KOPT-K1 (cell line): Measurements from ENCODE around the gene NLRC5.
"Not testable (repeated sequence)": the region's sequence is repeated elsewhere in the genome, so short reads cannot be mapped to it uniquely, and the experiment has no call there.

ENCODE experiments used
- H3K27ac ChIP-seq: fragments of 200-600 bp; sonication (generic); 2 replicates; pipeline ENCODE4 v1.5.1; 2016; ENCODE audit warnings: antibody characterized with exemption, mild to moderate bottlenecking, low read depth, low read length; ENCODE audit not compliant: poor library complexity, severe bottlenecking
- H3K36me3 ChIP-seq: fragments of 200-600 bp; sonication (generic); 2 replicates; pipeline ENCODE4 v1.5.1; 2017; ENCODE audit warnings: antibody characterized with exemption, mild to moderate bottlenecking, low read length, moderate library complexity; ENCODE audit not compliant: insufficient read depth
- H3K9me3 ChIP-seq: fragments of 200-600 bp; sonication (generic); 2 replicates; pipeline ENCODE4 v1.5.1; 2017; ENCODE audit warnings: antibody characterized with exemption, low read length, mild to moderate bottlenecking; ENCODE audit not compliant: insufficient read depth, poor library complexity, severe bottlenecking

NLRC5 gene

DNA sequence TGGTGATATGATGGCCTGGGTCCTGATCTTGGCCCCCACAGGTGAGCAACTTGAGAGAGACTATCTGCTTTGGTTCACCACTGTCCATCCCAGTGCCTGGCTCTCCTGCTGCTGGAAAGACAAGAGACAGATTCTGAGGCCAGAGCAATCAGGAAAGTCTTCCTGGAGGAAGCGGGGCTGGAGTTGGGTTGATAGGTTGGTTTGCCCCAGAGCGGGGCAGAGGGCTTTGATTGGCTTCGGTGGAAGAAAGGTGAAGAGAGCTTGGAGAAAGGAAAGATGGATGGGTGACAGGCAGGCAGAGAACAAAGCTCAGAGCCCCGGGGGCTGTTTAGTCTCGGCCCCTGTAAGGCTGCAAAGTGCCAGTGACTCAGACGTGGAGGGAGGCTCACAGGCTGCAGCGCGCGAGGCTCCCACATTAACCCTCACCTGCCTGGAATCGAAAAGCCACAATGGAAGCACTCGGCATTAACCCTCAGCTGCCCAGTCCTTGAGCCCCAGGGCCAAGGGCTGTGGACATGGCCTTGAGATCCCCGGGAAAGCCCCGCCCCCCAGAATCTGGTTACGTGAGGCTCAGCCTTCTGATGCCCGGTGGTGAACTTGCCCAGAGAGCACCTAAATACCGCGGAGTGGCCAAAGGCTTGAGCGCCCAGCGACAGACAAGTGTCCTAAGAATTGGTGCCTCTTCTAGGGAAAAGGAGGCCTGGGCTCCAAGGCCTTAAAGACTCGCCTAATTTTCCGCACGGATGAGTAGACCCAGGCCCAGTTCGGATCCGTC is 102.0 kb downstream of the NLRC5 start:
- Histone ChIP-seq H3K27ac (no peak overlapping the region), H3K36me3 (no peaks in the 10 kb centered on the region), H3K9me3 (no peaks in the 10 kb centered on the region)

DNA sequence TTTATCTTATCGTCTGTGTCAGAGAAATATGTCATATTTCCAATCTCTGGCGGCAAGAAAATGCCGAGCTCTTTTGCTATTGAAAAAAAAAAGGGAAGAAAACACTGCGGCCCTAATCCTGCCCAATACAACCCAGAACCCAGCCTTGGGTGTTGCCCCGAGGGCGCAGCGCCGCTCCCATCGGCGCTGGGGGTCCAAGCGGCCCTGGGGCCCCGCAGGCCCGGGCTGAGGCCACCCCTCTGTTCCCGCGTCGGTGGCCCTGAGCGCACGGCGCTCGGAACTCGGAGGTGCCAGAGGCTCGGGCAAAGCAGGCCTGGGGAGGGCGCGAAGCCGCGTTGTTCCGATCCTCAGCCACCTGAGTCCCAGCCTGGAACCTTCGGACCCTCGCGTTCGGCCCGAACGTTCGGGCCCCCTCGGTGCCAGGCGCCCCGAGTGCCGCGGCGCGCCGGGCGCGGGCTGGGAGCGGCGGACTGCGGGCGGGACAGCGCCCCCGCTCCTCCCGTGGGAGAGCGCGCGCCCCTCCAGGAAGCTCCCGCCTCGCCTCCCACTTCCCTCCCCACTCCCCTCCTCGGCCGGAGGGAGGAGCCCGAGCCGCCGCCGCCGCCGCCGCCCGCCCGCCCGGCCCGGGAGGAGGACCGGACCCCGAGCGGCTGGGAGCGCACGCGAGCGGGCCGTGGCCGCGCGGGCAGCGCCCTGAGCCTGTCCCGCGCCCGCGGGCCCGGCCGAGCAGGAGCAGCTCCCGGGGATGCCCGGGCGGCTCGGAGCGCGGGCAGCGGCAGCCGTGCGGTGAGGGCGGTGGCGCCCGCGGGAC is 102.8 kb downstream of the NLRC5 start, which contains the start of gene CPNE2:
CPNE2 (plus strand) TSS at position 609 of the 811 bp plus-strand sequence. CDS start 18,160 bp downstream, outside the sequence.
- Histone ChIP-seq H3K36me3 (no peaks in the 10 kb centered on the region), H3K9me3 (no peaks in the 10 kb centered on the region), H3K27ac (no peak within 1 kb of the TSS)

GRCh38 chr16:57092786-57093411 is 103.5 kb downstream of the NLRC5 start:
- Histone ChIP-seq H3K27ac (no peak overlapping the region), H3K36me3 (no peaks in the 10 kb centered on the region), H3K9me3 (no peaks in the 10 kb centered on the region)

- Histone ChIP-seq H3K9me3 (no peaks in the 10 kb centered on the region), H3K36me3 (no peaks in the 10 kb centered on the region), H3K27ac (no peak overlapping the region)
Measured at GRCh38 chr16:57093666-57094564, 104.6 kb downstream of the NLRC5 start.

DNA sequence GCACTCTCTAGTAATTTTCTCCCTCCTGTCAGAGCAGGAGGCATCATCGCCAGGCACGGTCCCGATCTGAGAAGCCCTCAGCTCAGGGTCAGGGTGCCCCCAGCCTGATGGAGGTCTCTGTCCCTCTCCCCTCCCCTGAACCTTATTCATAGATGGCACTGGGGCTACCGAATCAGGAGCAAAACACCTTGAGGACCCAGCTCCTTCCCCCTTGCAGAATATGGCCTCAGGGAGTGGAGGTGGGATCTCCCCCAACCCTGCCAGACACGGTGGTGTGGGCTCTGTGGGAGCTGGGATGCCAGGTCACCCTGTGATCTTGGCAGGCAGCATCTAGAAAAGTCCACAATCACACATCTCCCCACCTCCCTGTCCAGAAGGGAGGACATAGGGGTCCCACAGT is 105.6 kb downstream of the NLRC5 start:
- no peaks in the 10 kb centered on the region for H3K9me3 ChIP-seq
- H3K27ac ChIP-seq = no peak overlapping the region

DNA sequence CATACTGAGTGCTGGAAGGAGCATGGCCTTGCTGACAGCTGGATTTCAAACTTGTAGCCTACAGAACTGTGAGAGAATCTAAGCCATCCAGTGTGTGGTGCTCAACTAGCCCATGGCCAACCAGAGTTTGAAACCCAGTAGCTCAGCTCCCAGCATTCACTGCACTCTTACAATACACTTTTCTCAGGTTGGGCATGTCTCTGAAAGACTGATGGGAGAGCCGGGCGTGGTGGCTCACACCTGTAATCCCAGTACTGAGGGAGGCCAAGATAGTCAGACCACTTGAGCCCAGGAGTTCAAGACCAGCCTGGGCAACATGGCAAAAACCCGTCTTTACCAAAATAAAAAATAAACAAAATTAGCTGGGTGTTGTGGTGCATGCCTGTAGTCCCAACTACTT is 106.8 kb downstream of the NLRC5 start:
- Histone ChIP-seq H3K36me3 (no peaks in the 10 kb centered on the region), H3K27ac (no peak overlapping the region)

More for the DNA sequence above, 105.6 kb downstream of the NLRC5 start:
- H3K36me3 ChIP-seq = no peaks in the 10 kb centered on the region

GRCh38 chr16:57096793-57097192 is 107.4 kb downstream of the NLRC5 start:
- H3K9me3 ChIP-seq = no peaks in the 10 kb centered on the region
- no peak overlapping the region for H3K27ac ChIP-seq
- H3K36me3 ChIP-seq = no peaks in the 10 kb centered on the region

More for the DNA sequence above, 106.8 kb downstream of the NLRC5 start:
- H3K9me3 ChIP-seq = no peaks in the 10 kb centered on the region

DNA sequence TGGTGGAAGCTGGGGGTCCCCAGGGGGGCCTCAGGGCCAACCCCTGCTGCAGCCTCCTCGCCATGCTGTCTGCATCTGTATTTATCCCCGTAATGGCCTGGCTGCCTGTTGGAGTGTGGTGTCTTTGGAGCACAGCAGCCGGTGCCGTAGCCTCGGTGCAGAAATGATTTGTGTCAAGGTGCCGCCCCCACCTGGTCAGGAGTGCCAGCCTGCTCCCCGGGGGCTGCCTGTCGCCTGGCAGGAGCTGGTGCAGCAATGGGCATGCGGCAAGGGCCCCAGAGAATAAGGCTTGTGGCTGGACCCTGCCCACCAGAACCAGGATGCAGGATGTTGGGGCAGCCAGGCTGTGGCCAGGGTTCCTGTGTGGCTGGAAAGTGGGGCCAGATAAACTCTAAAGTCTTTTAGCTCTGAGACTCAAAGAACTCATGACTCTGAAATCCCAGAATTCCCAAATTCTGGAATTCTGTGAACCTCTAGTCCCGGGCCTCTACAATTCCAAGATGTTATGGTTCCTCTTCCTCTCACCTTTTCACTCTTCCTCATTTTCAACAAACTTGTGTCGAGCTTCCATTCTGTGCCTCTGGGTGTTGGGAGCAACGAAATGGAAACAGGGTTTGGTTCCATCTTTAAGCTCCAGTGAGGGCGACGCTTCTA is 109.0 kb downstream of the NLRC5 start:
- Histone ChIP-seq H3K9me3 (no peaks in the 10 kb centered on the region), H3K36me3 (no peaks in the 10 kb centered on the region), H3K27ac (no peak overlapping the region)

DNA sequence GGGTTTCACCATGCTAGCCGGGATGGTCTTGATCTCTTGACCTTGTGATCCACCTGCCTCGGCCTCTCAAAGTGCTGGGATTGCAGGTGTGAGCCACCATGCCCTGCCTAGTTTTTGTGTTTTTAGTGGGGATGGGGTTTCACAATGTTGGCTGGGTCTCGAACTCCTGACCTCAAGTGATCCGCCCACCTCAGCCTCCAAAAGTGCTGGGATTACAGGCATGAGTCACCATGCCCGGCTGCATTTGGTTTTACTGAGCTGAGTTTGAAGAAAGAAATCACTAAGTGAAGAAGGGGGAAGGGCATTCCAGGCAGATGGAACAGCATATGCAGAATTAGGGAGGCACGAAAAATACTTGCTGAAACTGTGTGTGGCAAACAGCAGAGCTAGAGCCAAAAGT is 110.6 kb downstream of the NLRC5 start:
- H3K36me3 ChIP-seq, H3K27ac ChIP-seq, H3K9me3 ChIP-seq: not testable (repeated sequence)

DNA sequence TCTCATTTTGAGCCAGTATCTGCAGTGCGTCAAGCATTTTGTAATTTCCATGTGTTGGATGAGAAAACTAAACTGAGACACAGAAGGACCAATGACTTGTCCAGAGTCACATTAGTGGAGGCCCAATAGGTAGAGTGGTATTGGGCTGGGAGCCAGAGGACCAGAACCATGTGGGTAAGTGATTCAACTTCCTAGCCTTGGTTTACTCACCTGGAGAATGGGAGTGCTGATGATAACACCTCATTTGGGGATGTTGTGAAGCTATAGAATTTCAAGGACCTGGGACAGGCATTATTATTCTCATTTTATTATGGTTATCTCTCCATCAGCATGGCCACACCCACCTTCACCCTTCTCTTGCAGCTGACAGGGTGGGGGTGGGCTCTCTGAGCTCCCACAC is 111.1 kb downstream of the NLRC5 start:
- Histone ChIP-seq H3K27ac (no peak overlapping the region), H3K36me3 (no peaks in the 10 kb centered on the region), H3K9me3 (no peaks in the 10 kb centered on the region)

- Histone ChIP-seq H3K36me3 (no peaks in the 10 kb centered on the region), H3K27ac (no peak overlapping the region), H3K9me3 (no peaks in the 10 kb centered on the region)
Measured at GRCh38 chr16:57102888-57103851, 113.8 kb downstream of the NLRC5 start.

GRCh38 chr16:57104706-57105105 is 115.3 kb downstream of the NLRC5 start:
- H3K9me3 ChIP-seq = no peaks in the 10 kb centered on the region
- no peak overlapping the region for H3K27ac ChIP-seq
- no peaks in the 10 kb centered on the region for H3K36me3 ChIP-seq

- Histone ChIP-seq H3K27ac (no peak overlapping the region), H3K9me3 (no peaks in the 10 kb centered on the region), H3K36me3 (no peaks in the 10 kb centered on the region)
Measured at GRCh38 chr16:57105184-57105583, 115.8 kb downstream of the NLRC5 start.
